Activated naive CD8-positive, alpha-beta T cell treated with anti-CD3 and anti-CD28 coated beads, Interleukin-2, amount 10 ng/mL, durations not matched to agents 7 days and 5 days (primary cell): ENCODE measurements around the gene C17orf113. TPM values are rescaled to one million over a fixed set of nuclear protein-coding genes. Genes with fewer than 3 reads are reported as not detected.

Experiments used
- ATAC-seq: fragments of 150-1000 bp; cut with Tn5 transposase; one replicate; pipeline ENCODE4 v1.10.0; 2021; ENCODE audit warnings: low read depth, moderate library complexity
- POLR2A ChIA-PET: fragments of 350-600 bp; sonication (Branson Sonifier 250); formaldehyde crosslinking; loops from one replicate; lab custom pipeline; 2021; ENCODE audit warnings: antibody characterized with exemption; lab: Charles Lee
- DNase-seq: peaks from one replicate; pipeline ENCODE4 v3.0.0; 2021
- H3K27ac Mint-ChIP-seq: one replicate; pipeline ENCODE4 v1.8.0; 2022; ENCODE audit warnings: mild to moderate bottlenecking, mixed read lengths
- H3K27me3 Mint-ChIP-seq: one replicate; pipeline ENCODE4 v1.8.0; 2022; ENCODE audit warnings: mild to moderate bottlenecking, moderate library complexity, mixed read lengths
- H3K36me3 Mint-ChIP-seq: one replicate; pipeline ENCODE4 v1.8.0; 2021; ENCODE audit warnings: mild to moderate bottlenecking, mixed read lengths
- H3K4me1 Mint-ChIP-seq: one replicate; pipeline ENCODE4 v1.8.0; 2021; ENCODE audit warnings: mixed read lengths
- H3K4me3 Mint-ChIP-seq: one replicate; pipeline ENCODE4 v1.8.0; 2022; ENCODE audit warnings: mild to moderate bottlenecking, moderate library complexity, mixed read lengths
- H3K9me3 Mint-ChIP-seq: one replicate; pipeline ENCODE4 v1.8.0; 2021; ENCODE audit warnings: mixed read lengths
- total RNA-seq, 2 experiments: library from RNA; stranded (reverse); gene quantifications; one replicate each; pipeline ENCODE4 v1.2.3, GENCODE V29; 2021

The C17orf113 gene
- total RNA-seq, 2 experiments from 2014 or later: 0.53 to 0.91 TPM

DNA sequence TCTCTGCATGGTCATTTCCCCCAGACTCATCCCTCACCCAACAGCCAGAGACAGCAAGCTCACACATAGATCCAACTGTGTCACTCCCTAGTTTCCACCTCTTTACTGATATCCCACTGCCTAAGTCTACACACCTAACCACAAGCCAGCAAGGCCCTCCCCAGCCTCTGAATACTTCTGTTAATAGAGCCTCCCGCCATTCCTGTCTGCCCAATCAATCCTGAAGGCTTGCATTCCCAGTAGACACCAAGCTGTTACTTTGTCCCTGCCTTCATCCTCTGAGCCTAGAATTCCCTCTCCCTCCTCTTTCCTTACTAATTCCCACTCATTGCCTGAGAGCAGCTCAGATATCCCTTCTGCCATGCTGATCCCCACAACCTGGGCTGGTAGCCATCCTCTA is 4.7 kb downstream of the C17orf113 start:
- no peaks in the 10 kb centered on the region for H3K36me3 Mint-ChIP-seq
- H3K4me3 Mint-ChIP-seq: no peak overlapping the region
- H3K4me1 Mint-ChIP-seq: peaks cover 3% of the 10 kb centered on the region
- ATAC-seq (no peak), DNase-seq (no peak)
- POLR2A ChIA-PET: interaction anchor here (1.0 to 1.6 kb wide), 3 partner anchors 13 to 67 kb away, joined by 3 to 4 read pairs (median 4); partner anchors contain the start of gene DHX58
- H3K27ac Mint-ChIP-seq: no peak overlapping the region
- peaks cover 23% of the 10 kb centered on the region for H3K27me3 Mint-ChIP-seq
- H3K9me3 Mint-ChIP-seq: no peaks in the 10 kb centered on the region

DNA sequence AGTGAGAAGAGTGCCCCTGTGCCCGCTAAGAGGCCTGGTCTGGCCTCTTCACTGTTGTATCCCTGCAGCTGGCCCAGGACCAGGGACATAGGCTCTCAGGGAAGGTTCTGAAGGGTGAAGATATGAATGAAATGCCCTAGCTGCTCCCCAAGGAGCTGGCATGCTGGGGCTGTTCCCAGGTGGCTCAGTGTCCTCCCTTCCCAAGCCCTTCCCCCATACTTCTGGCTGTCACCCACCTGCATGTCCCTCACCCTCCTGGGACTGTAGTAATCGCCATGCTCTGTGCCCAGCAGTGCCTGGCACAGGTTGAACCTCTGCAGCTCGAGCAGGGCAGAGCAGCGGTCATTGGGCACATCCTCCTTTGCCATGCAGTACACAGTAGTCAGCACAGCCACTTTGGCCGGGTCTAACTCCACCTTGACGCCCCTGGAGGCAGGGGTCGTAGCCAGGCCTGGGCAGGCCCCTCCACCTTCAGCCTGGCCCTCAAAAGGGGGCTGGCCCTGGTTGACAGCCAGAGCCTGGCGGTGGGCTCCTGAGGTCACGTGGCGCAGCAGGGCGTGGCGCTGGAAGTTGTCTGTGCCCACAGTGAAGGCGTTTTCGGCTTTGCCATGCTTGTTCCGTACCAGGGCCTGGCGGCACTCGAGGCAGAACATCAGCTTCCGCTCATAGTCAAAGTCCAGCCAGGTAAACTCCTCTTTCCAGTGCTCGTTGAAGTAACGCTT is 7.6 kb downstream of the C17orf113 start:
- Mint-ChIP-seq H3K36me3 (no peaks in the 10 kb centered on the region), H3K4me3 (no peak overlapping the region), H3K27ac (no peak overlapping the region), H3K9me3 (no peaks in the 10 kb centered on the region), H3K27me3 (peaks cover 10% of the 10 kb centered on the region), H3K4me1 (no peaks in the 10 kb centered on the region)
- ATAC-seq (no peak), DNase-seq (no peak)
- POLR2A ChIA-PET: no interaction called here

DNA sequence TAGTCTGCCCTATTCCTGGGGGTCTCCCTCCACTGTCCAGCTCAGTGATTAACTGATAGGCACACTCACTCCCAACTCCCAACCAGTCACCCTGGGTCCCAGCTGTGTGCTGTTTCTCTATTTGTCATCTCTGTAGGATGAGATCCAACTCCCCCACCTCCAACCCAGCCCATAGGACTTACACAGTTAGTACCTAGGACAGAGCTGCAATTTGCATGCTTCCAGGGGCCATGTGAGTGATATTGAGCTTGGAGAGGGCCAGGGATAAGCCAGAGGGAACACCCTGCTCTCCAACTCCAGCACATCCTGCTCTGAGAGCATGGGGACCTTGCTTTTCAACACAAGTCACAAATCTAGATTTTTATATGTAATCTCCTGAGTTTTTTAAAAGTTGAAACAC is 8.8 kb downstream of the C17orf113 start:
- Mint-ChIP-seq H3K4me1 (no peaks in the 10 kb centered on the region), H3K36me3 (no peaks in the 10 kb centered on the region), H3K4me3 (no peak overlapping the region), H3K27me3 (peaks cover 10% of the 10 kb centered on the region), H3K27ac (no peak overlapping the region), H3K9me3 (no peaks in the 10 kb centered on the region)
- DNase-seq (no peak), ATAC-seq (no peak)
- POLR2A ChIA-PET: interaction anchor here (0.6 to 2.7 kb wide), 2 partner anchors 12 to 24 kb away, joined by 3 to 8 read pairs; partner anchors contain the start of gene DNAJC7

DNA sequence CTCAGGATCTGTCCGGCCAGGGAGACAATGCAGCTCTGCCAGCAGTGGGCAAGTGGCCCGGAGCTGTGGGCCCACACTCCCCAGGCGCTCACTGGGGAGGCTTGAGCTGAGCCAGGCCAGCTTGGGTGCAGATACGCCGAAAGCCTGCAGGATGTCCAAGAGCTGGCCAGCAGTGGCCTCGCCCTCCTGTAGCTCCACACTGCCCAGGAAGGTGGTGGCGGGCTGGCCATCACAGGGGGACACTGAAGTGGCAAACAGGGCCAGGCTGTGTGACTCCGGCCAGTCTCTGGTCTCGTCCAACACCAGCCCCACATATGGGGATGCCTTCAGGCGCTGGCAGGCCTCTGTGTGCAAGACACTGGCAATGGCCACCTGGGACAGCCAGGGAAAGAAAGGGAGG is 9.6 kb downstream of the C17orf113 start:
- POLR2A ChIA-PET: interaction anchor here (0.6 to 2.7 kb wide), 2 partner anchors 13 to 23 kb away, joined by 3 to 8 read pairs; partner anchors contain the start of gene DNAJC7
- DNase-seq (no peak), ATAC-seq (no peak)
- Mint-ChIP-seq H3K4me3 (no peak overlapping the region), H3K27me3 (peaks cover 10% of the 10 kb centered on the region), H3K36me3 (no peaks in the 10 kb centered on the region), H3K27ac (no peak overlapping the region), H3K9me3 (no peaks in the 10 kb centered on the region), H3K4me1 (no peaks in the 10 kb centered on the region)

DNA sequence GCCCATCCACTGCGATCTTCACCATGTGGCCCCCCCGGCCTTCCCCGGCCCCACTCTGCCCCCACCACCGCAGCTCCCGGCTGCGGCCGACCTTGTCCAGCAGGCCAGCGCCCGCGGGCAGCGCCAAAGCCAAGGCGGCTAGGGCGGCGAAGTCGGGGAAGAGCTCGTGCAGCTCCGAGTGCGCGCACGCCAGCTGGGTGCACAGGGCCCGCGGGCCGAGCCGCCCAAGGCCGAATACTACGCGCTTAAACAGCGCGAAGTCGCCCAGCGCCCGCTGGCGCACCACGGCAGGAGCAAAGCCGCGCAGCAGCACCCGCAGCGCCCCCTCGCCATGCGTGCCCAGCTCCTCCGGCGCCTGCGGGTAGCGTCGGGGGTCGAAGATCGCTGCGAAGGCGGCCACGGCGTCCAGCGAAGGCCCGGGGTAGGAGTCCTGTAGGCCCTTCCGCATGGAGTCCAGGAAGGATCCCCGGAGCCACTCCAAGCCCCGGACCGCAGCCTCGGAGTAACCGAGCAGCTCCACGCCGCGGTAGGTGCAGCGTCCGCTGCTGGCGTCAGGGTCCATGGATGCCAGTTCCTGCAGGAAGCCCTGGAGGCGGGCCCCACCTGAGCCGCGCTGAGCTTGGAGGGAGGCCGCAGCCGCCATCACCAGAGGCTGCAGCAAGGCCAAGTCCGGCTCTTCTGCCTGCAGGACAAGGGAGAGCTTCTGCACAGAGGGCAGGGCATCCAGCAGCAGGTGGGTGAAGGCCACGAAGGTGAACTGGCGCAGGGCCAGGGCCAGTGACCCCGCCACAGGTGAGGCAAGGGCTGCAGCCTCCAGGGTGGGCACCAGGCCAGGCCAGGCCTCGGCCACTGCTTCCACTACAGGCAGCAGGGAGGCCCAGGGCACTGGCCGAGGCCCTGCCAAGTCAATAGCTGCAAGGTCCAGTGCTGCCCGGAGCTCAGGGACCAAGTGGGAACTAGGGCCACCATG is 10.3 kb downstream of the C17orf113 start:
- Mint-ChIP-seq H3K27me3 (peaks cover 10% of the 10 kb centered on the region), H3K27ac (no peak overlapping the region), H3K9me3 (no peaks in the 10 kb centered on the region), H3K4me1 (no peaks in the 10 kb centered on the region), H3K36me3 (no peaks in the 10 kb centered on the region), H3K4me3 (peak overlapping the region; percentile 28)
- DNase-seq: no peak
- no peak for ATAC-seq
- POLR2A ChIA-PET: interaction anchor here (1.1 to 2.7 kb wide), 2 partner anchors 22 to 72 kb away, joined by 5 to 8 read pairs; partner anchors contain the start of genes DHX58 and DNAJC7

DNA sequence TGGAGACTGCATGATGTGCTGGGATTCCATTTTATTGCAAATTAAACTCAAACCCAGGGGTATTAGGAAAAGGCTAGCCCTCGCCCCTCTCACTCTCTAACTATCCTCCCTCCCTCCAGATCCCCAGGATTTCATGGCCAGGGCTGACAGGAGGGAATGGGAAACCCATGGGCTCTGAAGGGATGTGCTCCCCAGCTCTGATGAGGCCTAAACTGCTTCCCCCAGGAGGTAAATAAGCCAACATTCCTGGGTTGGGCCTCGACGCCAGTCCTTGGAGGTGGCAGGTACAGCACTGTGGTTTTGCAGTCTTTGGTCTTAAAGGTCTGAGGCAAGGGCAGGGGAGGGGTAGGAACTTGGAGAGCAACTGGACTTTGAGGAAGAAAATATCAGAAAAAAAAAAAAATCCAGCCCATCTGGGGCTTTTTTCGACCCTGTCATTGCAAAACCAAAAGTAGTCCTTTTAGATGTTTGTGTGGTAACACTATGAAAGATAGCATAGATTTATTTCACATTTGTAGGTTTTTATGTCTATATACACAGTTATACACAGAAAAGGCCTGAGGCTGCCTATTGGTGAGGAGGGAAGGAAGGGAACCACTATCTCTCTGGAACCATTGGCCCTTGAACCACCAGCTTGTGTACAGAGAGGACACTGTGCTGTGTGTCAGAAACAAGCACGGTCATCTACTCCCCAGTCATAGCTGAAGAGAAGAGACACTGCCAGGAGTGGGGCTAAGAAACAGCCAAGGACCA is 12.0 kb downstream of the C17orf113 start:
- H3K4me1 Mint-ChIP-seq: peaks cover 7% of the 10 kb centered on the region
- no peak for DNase-seq
- no peak overlapping the region for H3K27ac Mint-ChIP-seq
- POLR2A ChIA-PET: no interaction called here
- ATAC-seq: no peak
- no peaks in the 10 kb centered on the region for H3K36me3 Mint-ChIP-seq
- no peaks in the 10 kb centered on the region for H3K9me3 Mint-ChIP-seq
- H3K4me3 Mint-ChIP-seq: no peak overlapping the region
- H3K27me3 Mint-ChIP-seq: peaks cover 10% of the 10 kb centered on the region

DNA sequence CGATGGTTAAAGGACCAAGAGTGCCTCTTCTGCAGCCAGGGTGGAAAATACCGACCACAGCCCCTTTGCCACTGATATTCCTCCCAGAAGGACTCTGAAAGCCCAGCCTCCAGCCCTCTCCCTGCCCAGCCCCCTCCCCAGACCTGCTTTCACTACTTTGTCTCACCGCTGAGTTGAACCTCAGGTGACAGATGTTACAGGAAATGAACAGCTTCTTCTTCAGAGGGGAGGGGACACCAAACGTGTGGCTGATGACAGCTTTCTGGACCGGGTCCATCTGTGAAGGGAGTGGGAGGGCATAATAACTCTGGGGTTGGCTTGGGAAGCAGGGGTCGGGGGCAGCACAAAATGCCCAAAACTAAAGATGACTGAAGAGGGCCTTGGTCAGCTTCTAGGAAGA is 16.3 kb downstream of the C17orf113 start:
- Mint-ChIP-seq H3K36me3 (no peaks in the 10 kb centered on the region), H3K27ac (no peak overlapping the region), H3K27me3 (peaks cover 6% of the 10 kb centered on the region), H3K4me3 (peak overlapping the region; percentile 17), H3K4me1 (peaks cover 7% of the 10 kb centered on the region), H3K9me3 (no peaks in the 10 kb centered on the region)
- DNase-seq (no peak), ATAC-seq (peak; percentile 67)
- POLR2A ChIA-PET: interaction anchor here (0.5 to 2.5 kb wide), 7 partner anchors 17 to 79 kb away, joined by 3 to 11 read pairs (median 5); partner anchors contain the start of genes CNP, DHX58 and DNAJC7

DNA sequence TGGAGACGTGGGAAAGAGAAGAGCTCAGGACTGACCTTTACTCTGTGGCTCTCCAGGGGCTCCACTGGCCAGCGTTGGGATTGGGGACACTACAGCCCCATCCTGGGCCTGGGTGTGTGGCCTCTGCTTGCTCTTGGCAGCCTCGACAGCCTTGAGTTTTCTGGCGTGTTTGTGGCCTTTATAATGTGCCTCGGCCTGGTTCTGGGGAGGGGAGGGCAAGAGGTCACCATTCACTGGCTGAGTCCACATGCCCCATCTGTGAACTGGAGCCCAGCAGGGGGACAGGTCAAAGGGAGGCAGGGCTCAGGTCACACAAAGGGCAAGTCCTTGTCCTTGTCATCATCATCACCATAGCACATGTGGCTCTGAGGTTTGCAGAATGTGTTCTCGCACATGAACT is 18.8 kb downstream of the C17orf113 start:
- ATAC-seq (no peak), DNase-seq (no peak)
- no peaks in the 10 kb centered on the region for H3K9me3 Mint-ChIP-seq
- no peak overlapping the region for H3K4me3 Mint-ChIP-seq
- H3K27me3 Mint-ChIP-seq: no peaks in the 10 kb centered on the region
- peaks cover 7% of the 10 kb centered on the region for H3K4me1 Mint-ChIP-seq
- H3K27ac Mint-ChIP-seq: no peak overlapping the region
- POLR2A ChIA-PET: interaction anchor here (1.2 kb wide), 1 partner anchor 82 kb away, joined by 4 read pairs; no protein-coding TSS in a partner anchor
- no peaks in the 10 kb centered on the region for H3K36me3 Mint-ChIP-seq

DNA sequence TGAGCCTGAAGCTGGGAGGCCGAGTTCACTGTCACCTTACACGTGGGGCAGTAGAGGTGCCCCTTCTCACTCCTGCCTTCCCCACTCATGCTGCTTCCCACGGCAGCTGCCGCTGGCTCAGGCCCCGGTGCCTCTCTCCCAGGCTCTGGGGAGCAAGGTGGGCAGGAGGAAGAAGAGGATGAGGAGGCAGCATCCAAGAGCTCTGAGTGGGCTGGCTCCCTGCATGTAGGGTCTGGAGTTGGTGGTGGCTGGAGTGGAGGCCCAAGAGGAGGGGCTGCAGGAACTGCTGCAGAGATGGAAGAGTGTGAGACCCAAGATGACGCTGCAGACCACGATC is 21.6 kb downstream of the C17orf113 start:
- H3K27me3 Mint-ChIP-seq: no peaks in the 10 kb centered on the region
- H3K36me3 Mint-ChIP-seq: peaks cover 4% of the 10 kb centered on the region
- DNase-seq (no peak), ATAC-seq (no peak)
- H3K27ac Mint-ChIP-seq: no peak overlapping the region
- POLR2A ChIA-PET: interaction anchor here (0.8 kb wide), 1 partner anchor 26 kb away, joined by 3 read pairs; no protein-coding TSS in a partner anchor
- no peak overlapping the region for H3K4me3 Mint-ChIP-seq
- peaks cover 6% of the 10 kb centered on the region for H3K4me1 Mint-ChIP-seq
- H3K9me3 Mint-ChIP-seq: no peaks in the 10 kb centered on the region

DNA sequence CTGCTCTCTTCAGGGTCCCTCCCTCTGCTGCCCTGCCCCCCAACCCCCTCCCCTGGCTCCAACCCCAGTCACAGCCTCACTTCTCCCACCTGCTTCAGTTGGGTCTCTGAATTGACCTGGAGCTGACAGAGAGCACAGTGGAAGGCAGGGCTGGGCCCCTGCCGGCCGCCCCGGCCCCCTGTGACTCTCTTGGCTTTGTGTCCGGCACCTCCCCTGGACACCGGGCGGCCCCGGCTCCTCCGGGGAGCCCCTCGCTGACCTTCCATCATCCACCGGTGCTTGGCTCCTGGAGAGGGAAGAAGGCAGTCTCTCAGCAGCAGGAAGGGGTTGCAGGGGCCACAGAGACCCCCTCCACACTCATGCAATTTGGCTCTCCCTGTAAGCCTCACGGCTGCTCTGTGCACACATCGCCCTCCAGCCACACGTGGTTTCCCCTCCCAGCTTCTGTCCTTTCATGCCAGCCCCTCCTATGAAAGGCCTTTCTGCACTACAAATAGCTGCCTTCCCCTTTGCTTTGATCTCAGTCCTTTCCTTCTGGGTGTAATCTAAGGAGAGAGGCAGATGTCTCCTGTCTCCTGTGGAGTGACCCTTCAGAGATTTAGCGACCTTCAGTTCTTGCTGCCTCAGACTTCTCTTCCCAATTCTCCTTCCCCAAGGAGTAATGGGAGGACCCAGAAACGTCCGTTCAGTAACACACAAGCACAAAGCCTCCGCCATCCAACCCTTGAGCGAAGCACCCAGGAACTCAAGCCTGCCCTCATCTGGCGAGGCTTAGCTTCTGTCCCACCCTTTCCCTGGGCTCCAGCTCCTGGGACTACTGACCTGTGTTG is 22.2 kb downstream of the C17orf113 start:
- H3K27me3 Mint-ChIP-seq: no peaks in the 10 kb centered on the region
- no peak overlapping the region for H3K27ac Mint-ChIP-seq
- H3K4me1 Mint-ChIP-seq: peaks cover 4% of the 10 kb centered on the region
- ATAC-seq (no peak), DNase-seq (no peak)
- POLR2A ChIA-PET: interaction anchor here (0.8 kb wide), 1 partner anchor 27 kb away, joined by 3 read pairs; no protein-coding TSS in a partner anchor
- no peak overlapping the region for H3K4me3 Mint-ChIP-seq
- no peaks in the 10 kb centered on the region for H3K9me3 Mint-ChIP-seq
- H3K36me3 Mint-ChIP-seq: peaks cover 4% of the 10 kb centered on the region

DNA sequence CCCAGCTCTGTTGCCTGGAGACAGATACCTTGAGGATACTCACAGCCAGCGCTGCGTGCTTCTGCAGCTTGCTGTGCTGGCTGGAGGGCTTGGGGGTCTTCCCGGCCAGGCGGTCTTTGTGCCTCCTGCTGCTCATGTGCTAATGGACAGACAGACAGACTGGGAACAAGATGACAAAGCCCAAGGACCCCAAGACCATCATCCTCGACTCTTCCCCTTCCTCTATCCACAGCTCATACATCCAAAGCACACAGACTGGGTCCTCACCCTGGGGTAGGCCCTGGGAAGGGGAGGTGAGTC is 22.9 kb downstream of the C17orf113 start:
- no peak for ATAC-seq
- H3K9me3 Mint-ChIP-seq: no peaks in the 10 kb centered on the region
- POLR2A ChIA-PET: interaction anchor here (3.2 kb wide), 1 partner anchor 85 kb away, joined by 18 read pairs; the partner anchor contains the start of gene DHX58
- DNase-seq: no peak
- peaks cover 4% of the 10 kb centered on the region for H3K36me3 Mint-ChIP-seq
- H3K27me3 Mint-ChIP-seq: no peaks in the 10 kb centered on the region
- no peak overlapping the region for H3K27ac Mint-ChIP-seq
- H3K4me1 Mint-ChIP-seq: peaks cover 4% of the 10 kb centered on the region
- no peak overlapping the region for H3K4me3 Mint-ChIP-seq
